Esophagus (tissue), 2 donors: ENCODE data around the gene ELOVL7. TPM values are rescaled to one million over a fixed set of nuclear protein-coding genes. Genes with fewer than 3 reads are reported as not detected.

Experiments
- H3K27ac ChIP-seq, 2 donors: one replicate each; pipeline ENCODE4 v1.5.1; 2013; ENCODE audit warnings: low read depth in 2 of 2, mild to moderate bottlenecking in 2 of 2, inconsistent platforms in 1 of 2, low read length in 1 of 2, moderate library complexity in 1 of 2
- H3K27me3 ChIP-seq, 2 donors: one replicate each; pipeline ENCODE4 v1.6.1; 2013; ENCODE audit warnings: low read length in 2 of 2, control low read depth in 1 of 2, mild to moderate bottlenecking in 1 of 2; ENCODE audit not compliant: insufficient read depth in 2 of 2, control insufficient read depth in 1 of 2
- H3K36me3 ChIP-seq, 2 donors: one replicate each; pipeline ENCODE4 v1.6.1; 2013; ENCODE audit warnings: low read length in 1 of 2; ENCODE audit not compliant: control insufficient read depth in 2 of 2, insufficient read depth in 2 of 2
- H3K4me1 ChIP-seq, 2 donors: one replicate each; pipeline ENCODE4 v1.6.1; 2013; ENCODE audit warnings: low read length in 1 of 2; ENCODE audit not compliant: control insufficient read depth in 2 of 2, insufficient read depth in 2 of 2
- H3K4me3 ChIP-seq, 2 donors: one replicate each; pipeline ENCODE4 v1.5.1; 2013; ENCODE audit warnings: low read length in 2 of 2, mild to moderate bottlenecking in 2 of 2, low read depth in 1 of 2, moderate library complexity in 1 of 2
- H3K9me3 ChIP-seq, 2 donors: one replicate each; pipeline ENCODE4 v1.6.1; 2013; ENCODE audit warnings: mild to moderate bottlenecking in 2 of 2, low read depth in 1 of 2, low read length in 1 of 2, moderate library complexity in 1 of 2; ENCODE audit not compliant: control insufficient read depth in 2 of 2, insufficient read depth in 1 of 2
- WGBS, 2 donors: extraction: QIAGEN DNeasy Blood & Tissue Kit; methylation state at CpG; one replicate each; pipeline ENCODE4 v1.1.7; 2013; 5-methylcytosine and 5-hydroxymethylcytosine counted together
- polyA plus RNA-seq, 2 donors: library from polyadenylated mRNA; stranded (reverse); fragments of 200-250 nt; gene quantifications; one replicate each; pipeline ENCODE4 v1.2.3, GENCODE V29; 2013
- donor health status: healthy with polysubstance abuse.
- donor health status: Bipolar disorder and iron deficiency.

Gene ELOVL7
- 1 to 10 TPM; 2.2 to 2.8 TPM for polyA plus RNA-seq

- 1% methylated on average over 69 to 87 of the region's 87 CpGs for WGBS, 2 donors
- Histone ChIP-seq H3K36me3 (no peaks in the 10 kb centered on the region), H3K9me3 (no peaks in the 10 kb centered on the region), H3K27ac (no peak within 1 kb of the TSS), H3K27me3 (no peaks in the 10 kb centered on the region), H3K4me3 (peak within 1 kb of the TSS; percentile 64 to 69), H3K4me1 (peaks cover 0 to 5% of the 10 kb centered on the region in 2 donors)
Measured at GRCh38 chr5:60843936-60844905, at the start of gene ELOVL7. TSS of gene ELOVL7 (minus strand) at chr5:60844269. CDS start at chr5:60787397, 56,872 bp downstream.

GRCh38 chr5:60893521-60893920, 49.5 kb upstream of the ELOVL7 start:
- Histone ChIP-seq H3K27ac (no peak overlapping the region), H3K36me3 (no peaks in the 10 kb centered on the region), H3K4me3 (no peak overlapping the region), H3K9me3 (no peaks in the 10 kb centered on the region), H3K4me1 (no peaks in the 10 kb centered on the region), H3K27me3 (no peaks in the 10 kb centered on the region)
- WGBS, 2 donors, result 97% methylated on average over 13 of the region's 13 CpGs

GRCh38 chr5:60891667-60892066, 47.6 kb upstream of the ELOVL7 start:
- Histone ChIP-seq H3K27me3 (no peaks in the 10 kb centered on the region), H3K36me3 (no peaks in the 10 kb centered on the region), H3K27ac (no peak overlapping the region), H3K4me3 (no peak overlapping the region), H3K4me1 (no peaks in the 10 kb centered on the region), H3K9me3 (no peaks in the 10 kb centered on the region)
- WGBS, 2 donors, result 91 to 93% methylated on average over 2 of the region's 2 CpGs

- Histone ChIP-seq H3K27me3 (no peaks in the 10 kb centered on the region), H3K4me1 (no peaks in the 10 kb centered on the region), H3K36me3 (no peaks in the 10 kb centered on the region), H3K27ac (no peak overlapping the region), H3K4me3 (no peak overlapping the region), H3K9me3 (no peaks in the 10 kb centered on the region)
- WGBS, 2 donors, result 67 to 93% methylated on average over 2 of the region's 2 CpGs
Measured at GRCh38 chr5:60888359-60889061, 44.4 kb upstream of the ELOVL7 start.

DNA sequence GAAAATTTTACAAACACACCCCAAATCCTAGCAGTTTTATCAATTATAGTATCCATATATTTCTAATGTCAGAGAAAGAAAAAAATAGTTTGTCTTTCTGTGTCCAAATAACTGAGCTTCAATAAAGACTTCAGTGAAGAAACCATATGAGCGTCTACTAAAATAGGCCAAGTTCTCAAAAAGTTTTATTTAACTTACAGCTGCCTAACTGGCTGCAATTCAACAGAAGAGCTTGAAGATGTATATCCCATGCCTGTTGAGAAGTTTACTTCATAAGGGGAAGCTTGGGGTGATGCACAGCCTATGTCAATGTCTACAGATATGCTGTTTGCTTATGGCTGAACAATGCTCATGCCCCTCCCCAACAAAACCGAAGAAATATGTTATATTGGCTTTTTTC, 43.7 kb upstream of the ELOVL7 start:
- Histone ChIP-seq H3K4me3 (no peak overlapping the region), H3K27me3 (no peaks in the 10 kb centered on the region), H3K9me3 (no peaks in the 10 kb centered on the region), H3K27ac (no peak overlapping the region), H3K4me1 (no peaks in the 10 kb centered on the region), H3K36me3 (no peaks in the 10 kb centered on the region)
- 84 to 89% methylated on average over 2 of the region's 2 CpGs for WGBS, 2 donors

DNA sequence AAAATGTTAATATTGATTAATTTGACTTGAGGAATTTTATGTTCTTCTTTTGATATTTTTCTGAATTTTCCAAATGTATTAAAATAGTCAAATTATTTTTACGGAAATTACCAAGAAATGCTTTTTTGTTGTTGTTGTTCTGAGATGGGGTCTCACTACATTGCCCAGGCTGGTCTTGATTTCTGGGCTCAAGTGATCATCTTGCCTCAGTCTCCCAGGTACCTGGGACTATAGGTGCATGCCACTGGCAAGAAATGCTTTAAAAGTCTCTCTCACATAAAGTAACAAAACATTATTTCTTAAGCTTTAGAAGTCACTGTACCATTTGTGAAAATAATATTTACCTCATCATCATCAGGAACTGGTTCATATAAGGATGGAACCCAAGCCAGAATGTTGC, 43.0 kb upstream of the ELOVL7 start:
- Histone ChIP-seq H3K36me3 (no peaks in the 10 kb centered on the region), H3K4me3 (no peak overlapping the region), H3K4me1 (no peaks in the 10 kb centered on the region), H3K9me3 (no peaks in the 10 kb centered on the region), H3K27me3 (no peaks in the 10 kb centered on the region), H3K27ac (no peak overlapping the region)
- 100% methylated on average over 1 of the region's 1 CpG for WGBS, 2 donors

- Histone ChIP-seq H3K27me3 (no peaks in the 10 kb centered on the region), H3K36me3 (no peaks in the 10 kb centered on the region), H3K9me3 (no peaks in the 10 kb centered on the region), H3K4me1 (no peaks in the 10 kb centered on the region), H3K27ac (no peak overlapping the region), H3K4me3 (no peak overlapping the region)
- 85 to 96% methylated on average over 5 of the region's 5 CpGs for WGBS, 2 donors
Measured at GRCh38 chr5:60886158-60886557, 42.1 kb upstream of the ELOVL7 start.

- Histone ChIP-seq H3K36me3 (no peaks in the 10 kb centered on the region), H3K4me1 (no peaks in the 10 kb centered on the region), H3K27me3 (no peaks in the 10 kb centered on the region), H3K27ac (no peak overlapping the region), H3K9me3 (no peaks in the 10 kb centered on the region), H3K4me3 (no peak overlapping the region)
Measured at GRCh38 chr5:60883229-60883628, 39.2 kb upstream of the ELOVL7 start.

GRCh38 chr5:60872892-60873291, 28.8 kb upstream of the ELOVL7 start:
- H3K9me3 ChIP-seq, result no peaks in the 10 kb centered on the region
- H3K36me3 ChIP-seq, result no peaks in the 10 kb centered on the region
- H3K4me1 ChIP-seq, result no peaks in the 10 kb centered on the region

More at GRCh38 chr5:60872892-60873291, 28.8 kb upstream of the ELOVL7 start:
- Histone ChIP-seq H3K27ac (no peak overlapping the region), H3K27me3 (no peaks in the 10 kb centered on the region), H3K4me3 (no peak overlapping the region)
